ENCODE data around the gene SLC36A2.

The SLC36A2 gene

GRCh38 chr5:151274666-151275065 is 72.7 kb downstream of the SLC36A2 start:
- no peak overlapping the region for H3K4me3 ChIP-seq (ENCODE audit: low read length)
- H3K9ac ChIP-seq (ENCODE audit: low read length) = no peak overlapping the region
- H3K27ac ChIP-seq (ENCODE audit: low read depth, low read length) = no peak overlapping the region
- no peaks in the 10 kb centered on the region for H3K36me3 ChIP-seq (ENCODE audit: control insufficient read depth, insufficient read depth, low read length)
- H3K27me3 ChIP-seq (ENCODE audit: control insufficient read depth, insufficient read depth, low read length) = no peaks in the 10 kb centered on the region
- no peaks in the 10 kb centered on the region for H3K4me1 ChIP-seq (ENCODE audit: control insufficient read depth, insufficient read depth, low read length)

DNA sequence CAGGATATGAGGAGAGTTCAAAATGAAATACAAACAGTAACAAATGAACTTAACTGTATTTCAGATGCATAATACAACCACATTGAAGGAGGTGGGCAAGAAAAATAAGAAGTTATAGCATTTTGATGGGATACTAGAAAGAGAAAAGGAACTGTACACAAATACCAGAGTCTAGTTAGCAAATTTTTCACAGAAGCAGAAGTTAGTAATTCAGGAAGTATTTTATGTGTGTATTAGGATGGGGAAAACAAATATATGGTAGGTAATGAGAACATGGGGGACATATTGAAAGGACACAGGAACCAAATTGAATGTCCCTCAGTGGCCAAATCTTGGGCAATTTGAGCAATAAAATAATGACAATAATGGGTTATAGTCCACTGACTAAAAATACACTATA is 76.0 kb downstream of the SLC36A2 start:
- no peaks in the 10 kb centered on the region for H3K27me3 ChIP-seq (ENCODE audit: control insufficient read depth, insufficient read depth, low read length)
- no peak overlapping the region for H3K27ac ChIP-seq (ENCODE audit: low read depth, low read length)
- H3K36me3 ChIP-seq (ENCODE audit: control insufficient read depth, insufficient read depth, low read length) = peaks cover 10% of the 10 kb centered on the region
- no peak overlapping the region for H3K9ac ChIP-seq (ENCODE audit: low read length)
- H3K4me3 ChIP-seq (ENCODE audit: low read length) = no peak overlapping the region
- H3K4me1 ChIP-seq (ENCODE audit: control insufficient read depth, insufficient read depth, low read length) = no peaks in the 10 kb centered on the region

DNA sequence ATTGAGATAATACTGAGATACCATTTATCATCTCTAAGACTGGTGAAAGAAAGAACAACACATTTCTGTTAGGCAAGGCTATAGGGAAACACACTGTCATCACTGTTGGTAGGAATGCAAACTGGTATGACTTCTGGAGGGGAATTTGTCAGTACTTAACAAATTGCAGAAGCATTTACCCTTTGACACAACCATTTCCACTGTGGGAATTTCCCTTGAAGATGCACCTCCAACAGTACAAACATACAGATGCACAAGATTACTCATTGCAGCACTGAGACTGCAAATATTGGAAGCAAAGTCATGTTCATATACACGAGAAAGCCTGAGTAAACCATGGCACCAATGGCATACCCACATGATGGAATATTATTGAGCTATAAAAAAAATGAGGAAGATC is 76.8 kb downstream of the SLC36A2 start:
- Histone ChIP-seq H3K4me1 (ENCODE audit: control insufficient read depth, insufficient read depth, low read length) (no peaks in the 10 kb centered on the region), H3K4me3 (ENCODE audit: low read length) (no peak overlapping the region), H3K36me3 (ENCODE audit: control insufficient read depth, insufficient read depth, low read length) (peaks cover 10% of the 10 kb centered on the region), H3K9ac (ENCODE audit: low read length) (no peak overlapping the region), H3K27ac (ENCODE audit: low read depth, low read length) (no peak overlapping the region), H3K27me3 (ENCODE audit: control insufficient read depth, insufficient read depth, low read length) (no peaks in the 10 kb centered on the region)

GRCh38 chr5:151267491-151268260 is 79.7 kb downstream of the SLC36A2 start:
- Histone ChIP-seq H3K27me3 (ENCODE audit: control insufficient read depth, insufficient read depth, low read length) (no peaks in the 10 kb centered on the region), H3K27ac (ENCODE audit: low read depth, low read length) (no peak overlapping the region), H3K4me1 (ENCODE audit: control insufficient read depth, insufficient read depth, low read length) (no peaks in the 10 kb centered on the region), H3K4me3 (ENCODE audit: low read length) (no peak overlapping the region), H3K9ac (ENCODE audit: low read length) (no peak overlapping the region), H3K36me3 (ENCODE audit: control insufficient read depth, insufficient read depth, low read length) (peaks cover 12% of the 10 kb centered on the region)

Data from rectal smooth muscle tissue (tissue), 1 donor.